Fibroblast of pulmonary artery (primary cell): ENCODE results near the gene RFTN2.

ENCODE experiments used
- DNase-seq: peaks from one replicate; pipeline ENCODE4 v3.0.0-alpha.2; 2010; ENCODE audit warnings: low read depth
- H3K4me3 ChIP-seq: replicated peaks from 2 replicates; pipeline ENCODE4 v1.5.1; 2011; ENCODE audit warnings: low read depth, mild to moderate bottlenecking, control low read depth, low read length, moderate library complexity
- TF ChIP-seq, protein P1 (sequence below): IDR thresholded peaks from 2 replicates; pipeline ENCODE4 v1.5.1; 2011; ENCODE audit warnings: mild to moderate bottlenecking, control low read depth, low read length, inconsistent platforms; ENCODE audit errors: missing control alignments

RFTN2 gene

DNA sequence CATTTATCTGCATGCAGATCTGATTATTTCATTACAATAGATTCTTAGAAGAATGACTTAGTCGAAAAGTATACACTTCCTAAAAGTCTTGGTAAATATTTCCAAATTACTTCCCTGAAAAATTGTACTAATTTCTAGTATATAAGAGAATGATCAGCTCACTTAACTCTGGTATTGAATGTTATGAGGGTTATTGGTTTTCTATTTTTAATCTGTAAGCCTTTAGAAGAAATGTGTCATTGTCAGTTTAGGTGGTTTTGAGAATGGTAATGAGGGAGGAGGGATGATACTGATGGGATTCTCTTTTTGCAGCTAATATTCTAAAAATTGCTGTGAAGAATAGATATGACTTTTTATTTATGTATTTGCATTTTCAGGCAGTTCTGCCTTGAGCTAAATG, 135.7 kb downstream of the RFTN2 start:
- H3K4me3 ChIP-seq: no peak overlapping the region
- no peak for DNase-seq
- TF ChIP-seq, protein P1, sequence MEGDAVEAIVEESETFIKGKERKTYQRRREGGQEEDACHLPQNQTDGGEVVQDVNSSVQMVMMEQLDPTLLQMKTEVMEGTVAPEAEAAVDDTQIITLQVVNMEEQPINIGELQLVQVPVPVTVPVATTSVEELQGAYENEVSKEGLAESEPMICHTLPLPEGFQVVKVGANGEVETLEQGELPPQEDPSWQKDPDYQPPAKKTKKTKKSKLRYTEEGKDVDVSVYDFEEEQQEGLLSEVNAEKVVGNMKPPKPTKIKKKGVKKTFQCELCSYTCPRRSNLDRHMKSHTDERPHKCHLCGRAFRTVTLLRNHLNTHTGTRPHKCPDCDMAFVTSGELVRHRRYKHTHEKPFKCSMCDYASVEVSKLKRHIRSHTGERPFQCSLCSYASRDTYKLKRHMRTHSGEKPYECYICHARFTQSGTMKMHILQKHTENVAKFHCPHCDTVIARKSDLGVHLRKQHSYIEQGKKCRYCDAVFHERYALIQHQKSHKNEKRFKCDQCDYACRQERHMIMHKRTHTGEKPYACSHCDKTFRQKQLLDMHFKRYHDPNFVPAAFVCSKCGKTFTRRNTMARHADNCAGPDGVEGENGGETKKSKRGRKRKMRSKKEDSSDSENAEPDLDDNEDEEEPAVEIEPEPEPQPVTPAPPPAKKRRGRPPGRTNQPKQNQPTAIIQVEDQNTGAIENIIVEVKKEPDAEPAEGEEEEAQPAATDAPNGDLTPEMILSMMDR: no peak

DNA sequence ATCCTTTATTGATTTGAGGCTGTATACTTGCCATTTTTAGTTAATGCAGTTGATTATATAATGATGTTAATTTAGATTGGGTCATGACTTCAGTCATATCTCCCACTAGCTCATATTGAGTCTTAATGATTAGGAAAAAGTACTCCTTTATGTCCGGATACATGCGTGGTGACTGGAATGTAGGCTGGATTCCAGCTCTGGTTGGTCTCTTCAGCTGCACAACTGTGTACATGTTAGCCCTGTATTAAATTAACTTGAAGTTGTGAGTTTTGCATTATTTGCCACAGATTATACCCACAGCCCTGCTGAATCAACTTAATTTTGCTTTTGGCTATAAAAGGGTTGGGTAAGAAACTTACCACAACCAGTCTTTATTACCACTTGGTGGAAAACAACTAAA, 137.0 kb downstream of the RFTN2 start:
- peak; percentile 45 for DNase-seq
- TF ChIP-seq, protein P1: no peak

More for the DNA sequence above, 137.0 kb downstream of the RFTN2 start:
- H3K4me3 ChIP-seq: no peak overlapping the region
